HL-60/S4 (cell line): ENCODE results near the gene PTPRT.
"Not testable (repeated sequence)": the region's sequence is repeated elsewhere in the genome, so short reads cannot be mapped to it uniquely, and the experiment has no call there.

ENCODE experiments used
- in situ Hi-C: fragments of 300-500 bp; cut with MboI; formaldehyde crosslinking; loops from 2 replicates; pipeline ENCODE4 v1.14.3; 2022; ENCODE audit warnings: low sequenced_read_pairs

The PTPRT gene

DNA sequence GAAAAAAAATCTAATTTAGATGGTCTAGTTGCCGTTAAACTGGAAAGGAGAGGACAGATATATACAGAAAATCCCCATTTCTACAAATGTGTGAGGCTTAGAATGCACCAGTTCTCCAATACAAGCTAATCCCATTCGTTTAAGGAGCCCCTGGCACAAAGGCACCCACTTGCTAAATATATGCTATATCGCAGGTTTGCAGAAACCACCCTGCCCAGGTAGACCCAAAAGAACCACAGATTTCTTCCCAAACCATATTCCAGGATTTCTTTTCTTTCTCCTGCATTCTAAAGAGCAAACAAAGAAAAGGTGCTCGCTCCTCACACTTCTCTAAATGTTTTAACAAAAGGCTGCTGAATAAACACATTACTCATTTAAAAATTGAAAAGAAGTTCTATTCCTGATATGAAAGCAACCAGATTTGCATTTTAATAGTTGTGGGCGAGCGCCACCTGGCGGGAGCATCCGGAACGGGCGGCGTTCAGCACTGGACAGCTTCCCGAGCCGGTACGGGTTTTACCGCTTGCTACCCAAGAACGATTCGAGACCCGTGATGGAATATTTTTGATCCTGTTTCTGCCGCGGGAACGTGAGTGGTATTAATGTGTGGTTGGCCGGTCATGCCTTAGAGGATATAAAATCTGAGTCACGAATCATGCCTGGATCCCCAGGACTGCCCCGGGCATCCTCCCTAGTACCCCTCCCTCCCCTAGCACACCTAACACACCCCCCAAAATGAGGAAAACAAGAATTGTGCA is 2.1 kb downstream of the PTPRT start:
- in situ Hi-C loops: no loop called here

DNA sequence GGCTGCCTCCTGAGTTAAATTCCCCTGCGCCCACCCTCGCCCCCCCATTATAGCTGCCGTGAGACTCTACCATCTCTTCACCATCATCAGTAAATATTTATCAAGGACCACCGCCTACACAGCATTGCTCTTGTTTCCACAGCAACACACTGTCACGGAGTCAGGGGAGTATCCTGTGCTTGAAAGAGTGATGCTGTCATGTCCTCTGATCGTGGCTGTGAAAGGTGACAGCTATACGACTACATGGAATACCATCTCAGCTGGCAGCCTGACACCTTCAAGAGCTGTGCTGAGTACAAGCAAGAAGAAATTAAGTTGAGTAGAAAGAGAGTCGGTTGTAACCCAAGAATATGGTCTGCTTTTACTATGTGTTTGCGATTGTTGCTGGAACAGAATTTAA is 3.4 kb downstream of the PTPRT start:
- in situ Hi-C loops: no loop called here

DNA sequence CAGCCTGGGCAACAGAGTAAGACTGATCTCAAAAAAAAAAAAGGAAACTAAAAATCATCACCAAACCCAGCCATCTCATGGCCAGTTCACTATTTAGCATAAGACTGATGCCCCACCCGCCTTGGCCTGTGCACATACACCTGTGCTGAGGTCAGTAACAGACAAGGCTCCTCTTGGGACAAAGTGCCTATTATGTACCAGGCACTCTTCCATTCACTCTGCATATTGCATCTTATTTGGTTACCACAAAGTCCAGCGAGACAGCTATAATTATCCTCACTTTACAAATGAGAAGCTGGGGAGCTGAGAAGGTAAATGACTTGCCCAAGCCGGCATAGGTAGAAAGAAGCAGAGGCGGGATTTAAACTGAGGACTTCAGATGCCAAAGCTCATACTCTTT is 3.8 kb downstream of the PTPRT start:
- in situ Hi-C loops: no loop called here

GRCh38 chr20:43183536-43184070 is 6.1 kb downstream of the PTPRT start:
- in situ Hi-C loops: no loop called here

- in situ Hi-C loops: no loop called here
Measured at GRCh38 chr20:43178080-43178479, 11.6 kb downstream of the PTPRT start.

DNA sequence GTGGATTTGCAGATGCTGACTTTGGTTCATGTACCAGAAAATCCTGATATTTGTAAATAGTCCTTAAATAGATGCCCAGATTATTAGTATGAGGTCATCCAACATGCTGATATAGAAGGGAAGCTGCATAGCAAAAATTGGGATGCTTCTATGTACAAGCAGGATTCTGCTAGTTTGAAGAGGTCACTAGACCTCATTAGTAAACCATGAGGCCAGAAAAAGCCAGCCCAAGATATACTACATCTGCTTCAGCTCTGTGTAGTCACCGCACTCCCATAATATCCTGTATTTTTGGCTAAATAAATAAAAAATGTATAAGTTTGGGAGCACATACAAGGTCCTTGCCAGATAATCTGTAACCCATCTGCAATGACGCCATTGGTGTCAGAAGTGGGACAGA is 13.0 kb downstream of the PTPRT start:
- in situ Hi-C loops: no loop called here

- in situ Hi-C loops: no loop called here
Measured at GRCh38 chr20:43171930-43172329, 17.8 kb downstream of the PTPRT start.

DNA sequence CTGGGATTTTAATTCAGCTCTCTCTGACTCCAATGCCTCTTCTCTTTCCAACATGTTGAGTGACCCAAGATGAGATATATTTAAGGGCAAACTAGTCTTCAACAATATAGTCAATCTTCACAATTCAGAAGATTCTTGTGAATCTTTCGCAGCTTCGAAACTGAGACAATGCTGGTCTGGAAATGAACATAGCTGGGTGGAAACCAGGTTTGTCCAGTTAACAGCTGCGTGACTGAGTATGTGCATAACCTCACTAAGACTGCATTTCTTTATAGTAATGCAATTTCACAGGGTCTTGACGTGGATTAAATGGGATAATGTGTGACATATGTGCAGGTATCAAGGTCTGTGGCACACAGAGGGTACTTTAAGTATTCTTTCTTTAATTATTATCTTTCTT is 18.9 kb downstream of the PTPRT start:
- in situ Hi-C loops: no loop called here

DNA sequence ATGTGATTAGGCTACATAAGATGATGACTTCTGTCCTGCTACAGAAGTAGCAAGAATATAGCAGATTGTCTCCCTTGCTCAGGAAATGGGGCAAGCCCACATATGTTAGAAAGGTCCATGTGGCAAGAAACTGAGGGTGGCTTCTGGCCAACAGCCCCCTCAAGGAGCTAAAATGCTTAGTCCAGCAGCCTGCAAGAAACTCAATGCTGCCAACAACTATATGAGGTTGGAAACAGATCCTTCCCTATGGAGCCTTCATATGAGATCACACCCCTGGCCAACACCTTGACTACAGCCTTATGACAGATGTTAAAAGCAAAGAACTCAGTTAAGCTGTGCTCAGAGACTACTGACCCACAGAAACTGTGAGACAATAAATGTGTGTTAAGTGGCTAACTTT is 22.1 kb downstream of the PTPRT start:
- in situ Hi-C loops: no loop called here

GRCh38 chr20:43167021-43167420 is 22.7 kb downstream of the PTPRT start:
- in situ Hi-C loops: no loop called here

GRCh38 chr20:43165611-43166010 is 24.1 kb downstream of the PTPRT start:
- in situ Hi-C loops: no loop called here

- in situ Hi-C loops: not testable (repeated sequence)
Measured at GRCh38 chr20:43164736-43165135, 25.0 kb downstream of the PTPRT start.

- in situ Hi-C loops: no loop called here
Measured at GRCh38 chr20:43161716-43162115, 28.0 kb downstream of the PTPRT start.

GRCh38 chr20:43160941-43161340 is 28.8 kb downstream of the PTPRT start:
- in situ Hi-C loops: no loop called here

- in situ Hi-C loops: no loop called here
Measured at GRCh38 chr20:43159994-43160393, 29.7 kb downstream of the PTPRT start.

DNA sequence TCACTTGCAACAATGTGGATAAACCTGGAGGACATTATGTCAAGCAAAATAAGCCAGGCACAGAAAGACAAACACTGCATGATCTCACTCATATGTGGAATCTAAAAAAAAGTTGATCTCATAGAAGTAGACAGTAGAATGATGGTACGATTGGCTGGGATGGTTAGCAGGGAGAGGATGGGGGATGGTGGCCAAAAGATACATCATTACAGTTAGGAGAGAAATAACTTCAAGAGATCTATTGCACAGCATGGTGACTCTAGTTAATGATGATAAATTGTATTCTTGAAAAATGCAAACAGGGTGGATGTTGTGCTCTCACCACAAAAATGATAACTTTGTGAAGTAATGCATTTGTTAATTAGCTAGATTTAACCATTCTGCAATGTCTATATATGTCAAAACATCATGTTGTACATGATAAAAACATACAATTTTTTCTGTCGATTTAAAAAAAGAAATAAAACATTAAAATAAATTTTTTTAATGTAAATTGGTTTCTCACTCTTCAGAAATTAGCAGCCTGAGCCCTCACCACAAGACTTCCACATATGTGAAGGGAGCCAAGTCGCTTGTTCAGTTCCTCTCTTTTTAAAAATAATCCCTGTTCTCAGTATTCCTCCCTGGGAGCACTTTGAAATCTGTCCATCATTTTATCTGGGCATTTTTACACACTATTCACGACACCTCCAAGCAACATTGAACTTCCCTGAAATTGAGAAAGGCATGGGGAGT is 34.2 kb downstream of the PTPRT start:
- in situ Hi-C loops: no loop called here

DNA sequence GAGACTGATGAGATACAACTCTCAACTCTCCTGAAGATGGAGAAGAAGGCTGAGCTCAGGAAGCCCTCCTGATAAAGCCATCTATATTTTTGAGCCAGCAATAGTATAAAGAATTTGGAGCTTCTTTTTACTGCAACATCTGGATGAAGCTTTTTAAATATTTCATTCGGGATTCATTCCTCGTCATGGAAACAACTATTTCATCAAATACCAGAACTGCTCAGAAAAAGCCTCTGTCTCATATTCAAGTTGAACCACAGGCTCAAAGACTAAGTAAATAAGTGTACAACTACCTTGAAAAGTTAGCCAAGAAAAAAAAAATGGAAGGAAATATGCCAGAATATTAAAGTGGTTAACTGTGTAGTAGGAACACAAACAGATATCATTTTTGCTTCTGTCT is 37.8 kb downstream of the PTPRT start:
- in situ Hi-C loops: no loop called here

- in situ Hi-C loops: no loop called here
Measured at GRCh38 chr20:43151256-43151655, 38.5 kb downstream of the PTPRT start.

GRCh38 chr20:43140726-43141125 is 49.0 kb downstream of the PTPRT start:
- in situ Hi-C loops: no loop called here

DNA sequence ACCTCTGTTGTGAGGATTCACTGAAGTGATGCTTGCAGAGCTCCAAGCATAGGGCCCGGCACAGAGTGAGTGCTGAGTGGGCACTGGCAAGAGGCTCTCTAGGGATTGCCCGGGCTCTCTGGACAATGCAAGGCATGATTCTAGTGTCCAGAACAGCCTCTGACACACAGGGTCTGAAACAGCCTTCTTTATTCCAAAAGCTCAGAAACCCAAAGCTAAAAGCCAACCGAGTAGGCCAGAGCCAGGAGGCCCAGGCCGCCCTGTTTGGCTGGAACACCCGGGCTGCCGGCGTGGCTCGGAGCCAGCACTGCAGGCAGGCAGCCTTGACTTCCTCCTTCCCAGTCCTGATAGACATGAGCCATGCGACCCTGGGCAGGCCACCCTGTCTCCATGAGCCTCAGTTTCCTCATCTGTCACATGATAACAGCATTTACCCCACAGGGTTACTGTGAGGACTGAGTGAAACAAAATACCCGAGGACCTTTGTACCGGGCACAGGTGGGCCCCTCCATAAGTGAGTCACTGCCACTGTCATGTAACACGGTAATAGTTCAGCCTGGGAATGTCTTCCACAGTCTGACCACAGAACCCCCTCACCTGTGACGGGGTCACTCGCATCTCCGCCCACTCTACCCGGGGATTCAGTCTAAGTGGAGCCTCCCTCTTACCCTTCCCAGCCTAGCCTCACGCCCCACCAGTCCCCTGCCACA is 51.5 kb downstream of the PTPRT start:
- in situ Hi-C loops: no loop called here

GRCh38 chr20:43137160-43137559 is 52.5 kb downstream of the PTPRT start:
- in situ Hi-C loops: no loop called here

DNA sequence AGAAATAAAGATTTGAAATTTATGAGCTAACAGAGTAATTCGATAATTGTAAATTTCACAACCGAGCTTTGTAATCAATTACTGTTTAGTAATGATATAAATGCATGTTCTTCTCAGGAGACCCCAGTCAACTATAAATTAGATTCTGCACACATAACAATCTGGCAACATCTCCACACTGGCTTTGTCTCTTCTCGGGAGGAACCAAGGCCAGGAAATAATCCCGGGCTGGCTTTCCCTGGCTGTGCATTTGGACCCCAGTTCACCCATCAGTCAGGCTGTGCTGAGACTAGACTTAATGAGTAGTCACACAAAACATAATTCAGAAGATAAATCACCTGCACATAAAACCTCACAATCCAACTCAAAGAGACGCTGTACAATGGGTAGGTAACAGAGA is 65.5 kb downstream of the PTPRT start:
- in situ Hi-C loops: no loop called here
